D341Med (cell line): Measurements from ENCODE around the gene IL23R.
"Not testable (repeated sequence)": the region's sequence is repeated elsewhere in the genome, so short reads cannot be mapped to it uniquely, and the experiment has no call there.

ENCODE experiments used
- DNase-seq: peaks from one replicate; pipeline ENCODE4 v3.0.0; 2012; ENCODE audit warnings: low spot score

IL23R gene, protein sequence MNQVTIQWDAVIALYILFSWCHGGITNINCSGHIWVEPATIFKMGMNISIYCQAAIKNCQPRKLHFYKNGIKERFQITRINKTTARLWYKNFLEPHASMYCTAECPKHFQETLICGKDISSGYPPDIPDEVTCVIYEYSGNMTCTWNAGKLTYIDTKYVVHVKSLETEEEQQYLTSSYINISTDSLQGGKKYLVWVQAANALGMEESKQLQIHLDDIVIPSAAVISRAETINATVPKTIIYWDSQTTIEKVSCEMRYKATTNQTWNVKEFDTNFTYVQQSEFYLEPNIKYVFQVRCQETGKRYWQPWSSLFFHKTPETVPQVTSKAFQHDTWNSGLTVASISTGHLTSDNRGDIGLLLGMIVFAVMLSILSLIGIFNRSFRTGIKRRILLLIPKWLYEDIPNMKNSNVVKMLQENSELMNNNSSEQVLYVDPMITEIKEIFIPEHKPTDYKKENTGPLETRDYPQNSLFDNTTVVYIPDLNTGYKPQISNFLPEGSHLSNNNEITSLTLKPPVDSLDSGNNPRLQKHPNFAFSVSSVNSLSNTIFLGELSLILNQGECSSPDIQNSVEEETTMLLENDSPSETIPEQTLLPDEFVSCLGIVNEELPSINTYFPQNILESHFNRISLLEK

DNA sequence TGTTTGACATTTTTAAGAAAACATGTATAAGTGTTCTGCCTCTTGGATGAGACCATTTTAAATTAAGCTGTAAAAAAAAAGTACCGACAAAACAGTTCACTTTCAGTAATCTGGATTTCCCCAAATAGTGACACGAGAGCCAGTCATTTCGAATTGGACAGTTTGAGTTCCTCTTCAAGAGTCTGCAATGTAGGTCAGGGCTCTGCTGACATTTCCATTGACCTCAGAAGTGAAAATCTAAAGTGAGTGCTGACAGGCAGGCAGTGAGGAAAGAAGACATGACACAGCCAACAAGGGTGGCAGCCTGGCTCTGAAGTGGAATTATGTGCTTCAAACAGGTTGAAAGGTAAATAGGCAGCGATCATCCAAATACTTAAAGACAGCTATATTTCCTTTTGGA, at the start of gene IL23R:
TSS of gene IL23R (plus strand) at position 259 of the 400 bp plus-strand sequence. CDS start 1,667 bp downstream, outside the sequence.
- no peak for DNase-seq

DNA sequence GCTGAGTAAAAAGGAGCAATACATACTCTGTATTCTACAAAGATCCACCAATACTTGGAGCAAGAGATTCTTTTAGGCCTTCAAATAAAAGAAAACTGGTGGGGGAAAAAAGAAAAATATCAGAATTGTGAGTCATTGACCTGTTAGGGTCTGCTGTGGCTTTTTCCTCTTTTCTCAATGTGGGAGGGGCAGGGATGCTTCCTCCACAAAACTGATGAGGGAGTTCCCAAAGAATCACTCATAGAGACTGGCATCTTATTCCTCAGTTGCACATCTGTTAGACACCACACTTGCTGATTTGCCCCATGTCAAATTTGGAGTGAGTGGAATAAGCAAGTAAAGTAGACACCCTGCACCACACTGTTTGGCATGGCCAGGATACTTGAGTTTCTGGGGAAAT, 48.1 kb upstream of the IL23R start:
- no peak for DNase-seq

DNA sequence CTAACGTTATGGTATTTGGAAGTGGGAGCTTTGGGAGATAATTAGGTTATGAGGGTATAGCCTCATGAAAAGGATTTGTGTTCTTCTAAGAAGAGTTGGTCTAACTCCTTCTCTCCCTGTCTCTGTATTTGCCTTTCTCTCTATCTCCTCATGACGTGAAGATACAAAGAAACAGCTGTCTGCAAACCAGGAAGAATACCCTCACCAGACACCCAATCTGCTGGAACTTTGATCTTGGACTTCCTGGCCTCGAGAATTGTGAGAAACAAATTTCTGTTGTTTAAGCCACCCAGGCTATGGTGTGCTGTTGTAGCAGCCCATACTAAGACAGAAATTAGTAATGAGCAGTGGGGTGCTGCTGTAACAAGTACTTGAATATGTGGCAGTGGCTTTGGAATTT, 47.6 kb upstream of the IL23R start:
- no peak for DNase-seq

DNA sequence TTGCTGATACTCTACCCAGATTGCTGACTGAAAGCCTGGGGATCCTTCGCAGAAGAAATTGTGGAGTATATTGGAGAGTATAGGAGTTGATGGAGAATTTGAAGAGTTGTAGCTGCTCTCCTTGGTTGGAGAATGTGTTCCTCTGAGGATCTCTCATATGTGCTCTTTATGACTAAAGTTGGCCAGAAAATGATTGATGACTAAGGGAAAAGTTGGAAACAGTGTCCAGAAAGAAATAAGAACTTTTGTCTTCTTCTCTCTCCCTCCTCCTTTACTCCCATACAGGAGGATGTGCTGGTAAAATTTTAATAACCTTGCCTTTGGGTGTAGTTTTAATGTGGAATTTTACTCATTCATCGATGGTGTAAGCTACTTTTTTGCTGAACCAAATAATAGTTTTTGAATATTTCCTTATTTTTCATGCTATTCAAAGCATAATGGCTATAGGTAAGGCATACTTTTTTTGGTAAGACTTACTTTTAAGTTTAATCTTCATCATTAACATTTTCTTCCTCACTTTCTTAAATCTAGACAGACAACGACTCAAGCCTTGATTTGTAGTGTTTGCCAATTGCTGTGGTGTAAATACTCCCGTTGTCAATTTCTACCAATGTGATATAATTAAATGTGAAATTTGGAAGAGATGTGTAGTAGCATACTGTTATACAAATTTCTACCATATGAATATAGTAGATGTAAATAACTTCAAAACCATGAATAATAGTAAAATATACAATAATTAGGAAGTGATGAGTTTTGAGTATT, 45.2 kb upstream of the IL23R start:
- no peak for DNase-seq

DNA sequence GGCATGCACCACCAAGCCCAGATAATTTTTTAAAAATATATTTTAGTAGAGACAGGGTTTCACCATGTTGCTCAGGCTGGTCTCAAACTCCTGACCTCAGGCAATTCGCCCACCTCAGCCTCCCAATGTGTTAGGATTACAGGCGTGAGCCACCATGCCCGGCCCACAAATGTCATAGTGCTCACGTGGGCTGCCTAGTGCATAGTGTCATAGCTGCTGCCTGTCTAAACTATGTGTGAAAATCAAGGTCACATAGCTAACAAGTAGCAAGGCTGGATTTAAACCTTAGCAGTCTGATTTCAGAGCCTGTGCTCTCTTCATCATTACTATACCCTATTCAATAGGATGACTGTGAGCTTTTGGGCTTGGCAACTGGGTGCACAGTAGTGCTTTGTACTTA, 41.8 kb upstream of the IL23R start:
- DNase-seq, result no peak

DNA sequence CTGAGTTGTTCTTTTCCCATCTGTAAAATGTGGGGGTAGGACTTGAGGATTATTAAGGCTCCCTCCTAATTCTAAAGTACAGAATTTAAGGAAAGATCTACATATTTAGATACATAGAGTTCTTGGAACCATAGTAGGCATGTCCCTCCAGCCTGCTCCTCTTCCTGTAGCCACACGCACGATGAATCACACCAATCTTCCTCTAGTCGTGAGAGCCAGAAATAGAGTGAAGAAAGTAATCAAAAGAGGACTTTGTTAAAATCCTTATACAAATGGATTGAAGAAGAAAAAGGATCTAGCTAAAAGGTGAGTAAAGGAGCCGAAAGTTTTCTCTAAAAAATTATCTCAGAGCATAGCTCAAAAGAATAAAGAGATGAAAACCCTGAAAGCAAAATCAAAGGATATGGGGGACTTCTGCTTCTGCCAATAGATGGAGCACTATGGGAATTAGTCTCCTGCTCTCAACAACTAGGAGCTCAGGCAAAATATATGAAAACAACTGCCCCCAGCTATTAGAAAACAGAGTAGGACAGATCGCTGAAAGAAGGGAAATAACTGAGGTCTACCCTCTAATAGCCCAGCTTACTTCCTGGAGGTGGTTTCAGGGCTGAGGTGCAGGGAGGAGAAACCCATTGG, 40.0 kb upstream of the IL23R start:
- no peak for DNase-seq

DNA sequence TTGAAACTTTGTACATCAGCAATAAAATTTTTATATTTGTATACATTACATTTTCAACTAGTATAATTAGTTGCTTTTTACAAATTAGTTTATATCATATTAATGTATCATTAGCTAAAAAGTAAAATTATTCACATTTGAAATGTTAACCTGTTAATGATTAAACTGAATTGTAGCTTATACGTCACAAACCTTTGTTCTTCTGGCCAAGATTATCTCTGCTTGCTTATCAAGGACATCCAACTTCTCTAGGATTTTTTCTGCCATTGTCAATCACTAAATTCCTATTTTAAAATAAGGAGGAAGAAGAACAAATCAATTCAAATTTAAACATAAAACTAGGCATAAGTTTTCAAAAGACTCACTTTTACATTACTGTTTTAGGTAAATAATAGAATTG, 39.3 kb upstream of the IL23R start:
- no peak for DNase-seq

DNA sequence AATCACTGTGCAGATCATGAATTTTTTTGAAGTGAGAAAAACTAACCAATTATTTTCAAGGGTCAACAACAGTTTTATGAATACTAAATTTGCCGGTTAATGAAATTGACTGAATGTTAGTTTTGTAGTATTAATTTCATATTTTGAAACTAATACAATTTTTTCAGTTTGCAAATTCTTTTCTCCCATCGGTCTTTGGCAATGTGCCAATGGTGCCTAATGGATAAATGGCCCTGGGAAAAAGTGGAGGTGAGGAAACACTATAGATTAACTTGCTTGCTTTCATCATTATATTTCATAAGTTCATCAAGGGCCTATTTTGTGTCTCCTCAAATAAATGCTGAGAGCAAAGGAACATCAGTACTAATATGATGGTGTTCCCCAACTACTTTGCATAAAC, 35.6 kb upstream of the IL23R start:
- no peak for DNase-seq

DNA sequence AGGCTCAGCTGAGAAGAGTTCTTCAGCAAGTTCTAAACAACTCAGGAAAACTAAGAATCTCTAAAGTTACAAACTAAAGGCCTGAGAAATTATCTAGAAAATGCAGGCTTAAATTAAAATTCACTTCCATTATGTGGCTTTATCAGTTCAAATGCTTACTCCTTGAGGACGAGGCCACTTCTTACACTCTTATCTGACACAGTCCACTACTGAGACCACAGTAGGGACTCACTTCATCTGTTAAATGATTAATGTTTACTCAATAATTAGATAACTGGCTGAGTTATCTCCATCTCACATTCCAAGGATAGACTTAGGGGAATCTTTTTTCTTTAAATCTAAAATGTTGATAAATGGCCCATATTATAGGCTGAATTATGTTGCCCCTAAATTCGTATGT, 33.1 kb upstream of the IL23R start:
- no peak for DNase-seq

DNA sequence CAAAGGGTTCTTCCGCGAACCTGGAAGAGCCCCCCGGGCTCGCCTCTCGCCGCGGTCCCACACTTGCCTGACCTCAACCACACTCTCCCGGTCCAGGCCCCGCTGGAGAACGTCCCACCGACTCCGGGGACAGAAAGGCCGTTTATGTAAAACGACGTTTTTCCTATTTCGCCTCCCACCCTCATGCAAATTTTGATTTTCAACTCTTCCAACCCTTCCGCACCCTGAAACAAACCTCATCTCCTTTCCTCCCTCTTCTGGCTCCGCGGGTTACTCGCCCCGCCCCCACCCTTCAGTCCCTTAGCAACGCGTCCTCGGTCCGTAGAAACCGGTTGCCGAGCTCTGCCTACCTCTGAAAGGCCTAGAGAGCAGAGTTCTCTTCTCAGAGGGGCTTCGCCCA, 31.6 kb upstream of the IL23R start, which contains the start of gene C1orf141:
TSS of gene C1orf141 (minus strand) at position 276 of the 400 bp plus-strand sequence. CDS start 7,730 bp downstream, outside the sequence.
- no peak for DNase-seq

DNA sequence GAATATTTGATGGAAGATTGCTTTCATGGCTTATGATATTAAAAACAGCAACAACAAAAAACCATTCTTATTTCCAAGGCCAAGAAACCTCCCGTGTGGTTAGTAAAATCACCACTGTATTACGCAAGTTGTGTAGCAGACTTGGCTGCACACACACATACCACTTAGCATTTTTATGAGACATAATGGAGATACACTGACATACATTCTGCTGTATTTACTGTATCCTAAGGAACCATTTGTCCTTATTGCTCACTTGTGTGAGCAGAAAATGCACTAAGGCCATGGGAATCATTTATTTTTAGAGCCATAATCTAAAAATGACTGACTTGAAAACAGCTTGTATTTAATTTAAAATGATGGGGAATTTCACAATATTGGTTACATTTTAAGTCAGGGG, 30.9 kb upstream of the IL23R start:
- DNase-seq, result no peak

DNA sequence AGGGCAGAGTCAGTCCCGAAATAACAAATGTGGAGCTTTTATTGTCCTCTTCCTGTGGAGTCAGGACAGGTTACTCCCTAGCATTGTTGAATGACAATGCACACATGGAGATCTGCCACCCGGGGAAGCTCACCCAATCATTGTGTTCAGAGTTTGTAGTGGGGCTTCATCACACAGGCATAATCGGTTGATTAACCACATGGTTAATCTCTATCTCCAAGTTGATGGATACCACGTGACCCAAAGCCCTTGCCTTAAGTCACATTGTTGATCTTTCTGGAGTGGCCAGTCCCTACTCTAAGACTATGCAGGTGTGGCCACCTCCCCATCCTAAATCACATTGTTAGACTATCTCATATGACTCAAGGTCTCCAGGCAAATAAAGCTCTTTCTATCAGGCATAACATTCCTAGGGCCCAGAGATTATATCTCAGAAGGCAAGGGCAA, 28.9 kb upstream of the IL23R start:
- no peak for DNase-seq

DNA sequence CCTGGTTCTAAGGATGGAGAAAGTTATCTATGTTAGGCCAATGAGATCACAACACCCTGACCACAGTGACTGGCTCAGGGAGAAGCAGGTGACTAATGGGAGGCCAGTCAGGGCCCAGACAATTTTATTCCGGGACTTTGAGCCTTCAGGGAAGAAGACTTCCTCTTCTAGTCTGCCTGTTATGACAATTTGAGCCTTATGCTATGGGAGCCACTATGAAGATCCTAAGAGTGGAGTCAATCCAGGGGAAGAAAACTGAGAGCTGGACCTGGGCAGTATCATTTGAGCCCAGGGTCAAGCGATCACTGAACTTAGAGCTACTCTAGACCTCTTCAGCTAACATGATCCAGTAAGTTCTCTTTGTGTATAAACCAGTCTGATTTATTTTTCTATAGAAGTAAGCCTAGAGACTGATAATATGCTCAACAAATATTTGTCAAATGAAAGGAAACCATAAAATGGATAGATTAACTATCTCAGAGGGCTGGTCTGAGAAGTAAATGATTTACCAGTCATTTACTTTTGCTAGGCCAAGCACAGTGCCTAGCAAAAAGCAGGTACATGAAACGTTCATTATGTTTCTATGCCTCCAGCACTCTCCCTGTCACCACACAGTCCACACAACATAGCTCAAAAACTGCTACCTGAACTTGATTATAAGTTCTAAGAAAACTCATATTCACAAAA, 27.3 kb upstream of the IL23R start:
- DNase-seq, result no peak

DNA sequence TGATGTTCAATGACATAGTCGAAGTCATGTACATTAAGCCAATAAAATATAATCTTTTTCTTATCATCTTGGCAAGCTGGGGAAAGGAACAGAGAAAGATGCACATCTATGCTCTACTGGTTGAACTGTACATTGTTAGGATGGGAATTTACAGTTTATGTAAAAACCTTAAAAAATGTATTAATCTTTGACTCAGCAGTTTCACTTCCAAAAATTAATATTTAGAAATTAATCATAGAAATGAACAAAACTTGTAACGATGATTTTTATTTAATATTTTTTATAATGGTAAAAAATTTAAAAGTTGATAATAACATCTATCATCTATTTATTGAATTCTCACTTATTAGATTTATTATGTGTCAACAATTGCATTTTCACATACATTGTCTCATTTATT, 25.8 kb upstream of the IL23R start:
- no peak for DNase-seq

DNA sequence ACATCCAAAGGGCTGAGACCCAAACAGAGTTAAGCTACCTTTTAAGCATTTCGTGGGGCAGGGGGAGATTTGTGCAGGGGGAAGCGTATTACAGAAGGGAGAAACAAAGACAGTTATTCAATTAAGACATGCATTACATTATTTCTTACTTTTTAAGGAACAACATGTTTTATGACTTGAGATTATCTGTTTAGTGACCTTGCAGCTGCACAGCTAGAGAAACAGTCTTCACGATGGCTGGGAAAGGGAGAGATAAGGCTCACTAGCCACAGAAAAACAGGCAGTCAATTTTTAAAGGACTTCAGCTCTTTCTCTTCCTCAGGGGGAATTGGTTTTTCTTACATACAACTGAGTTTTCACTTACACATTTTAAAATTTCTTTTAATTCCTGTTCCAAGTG, 24.4 kb upstream of the IL23R start:
- DNase-seq, result not testable (repeated sequence)

DNA sequence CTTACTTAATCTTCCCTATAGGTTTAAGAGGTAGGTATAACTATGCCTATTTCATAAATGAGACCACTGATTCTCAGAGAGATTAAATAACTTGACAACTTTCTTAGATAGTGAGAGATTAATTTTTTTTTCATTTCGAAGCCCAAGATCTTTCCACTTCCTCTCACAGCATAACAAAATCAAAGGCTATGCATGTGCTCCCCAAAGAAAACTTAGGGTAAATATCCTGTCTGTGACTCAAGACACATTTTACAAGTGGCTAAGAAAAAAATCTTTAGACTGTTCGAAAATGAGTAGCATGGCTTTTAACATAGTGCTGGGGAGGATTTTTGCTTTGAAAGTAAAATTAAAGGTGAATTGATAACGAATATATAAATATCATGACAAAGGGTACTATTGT, 23.3 kb upstream of the IL23R start:
- DNase-seq, result no peak

DNA sequence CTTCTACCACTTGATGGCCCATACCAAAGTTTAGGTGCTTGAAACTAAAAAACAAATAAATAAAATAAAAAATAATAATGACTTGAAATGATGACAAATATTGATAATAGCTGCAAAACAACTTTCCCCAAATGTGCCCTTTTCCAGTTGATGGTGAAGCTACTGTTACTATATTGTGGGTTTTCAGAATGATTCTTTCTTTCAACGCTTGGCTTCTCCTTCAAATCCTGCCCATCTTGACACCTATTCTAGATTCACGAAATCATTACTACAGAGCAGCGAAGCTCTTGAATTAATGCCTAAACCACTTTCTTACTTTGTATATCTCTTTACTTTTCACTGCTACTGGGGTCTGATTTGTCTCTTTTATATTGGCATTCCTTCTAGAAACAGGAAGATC, 22.3 kb upstream of the IL23R start:
- no peak for DNase-seq

DNA sequence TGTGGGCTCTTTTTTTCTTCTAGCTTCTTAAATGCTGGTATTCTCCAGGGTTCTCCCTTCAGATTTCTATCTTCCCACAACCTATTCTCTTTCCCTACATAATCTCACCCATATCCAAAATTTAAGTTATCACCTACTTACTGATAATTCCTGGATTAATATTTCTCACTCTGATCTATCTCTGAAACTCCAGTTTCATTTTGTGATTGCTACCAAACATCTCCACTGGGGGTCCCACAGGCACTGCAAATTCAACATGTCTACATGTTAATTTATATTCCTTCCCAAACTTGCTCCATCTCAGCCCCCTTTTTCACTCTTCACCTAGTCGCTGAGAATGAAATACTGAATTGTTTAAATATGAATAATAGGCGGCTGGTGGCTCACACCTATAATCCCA, 21.6 kb upstream of the IL23R start:
- no peak for DNase-seq

DNA sequence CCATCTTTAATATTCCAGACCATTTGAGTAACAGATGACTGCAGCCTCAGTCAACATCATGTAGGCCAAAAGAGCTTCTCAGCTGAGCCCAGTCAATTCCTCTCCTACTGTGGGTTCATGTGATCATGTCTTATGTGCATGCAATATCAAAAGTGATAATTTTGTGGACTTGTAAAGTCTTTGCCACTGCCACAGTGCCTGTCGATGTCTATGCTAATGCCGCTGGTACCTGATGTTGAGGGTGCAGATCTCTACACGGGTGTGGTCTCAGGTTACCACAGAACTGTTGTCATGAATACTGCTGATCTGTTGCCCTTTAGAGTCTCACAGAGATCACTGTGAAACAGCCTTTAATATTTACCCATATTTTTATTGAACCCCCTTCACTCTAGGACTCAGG, 20.2 kb upstream of the IL23R start:
- no peak for DNase-seq

DNA sequence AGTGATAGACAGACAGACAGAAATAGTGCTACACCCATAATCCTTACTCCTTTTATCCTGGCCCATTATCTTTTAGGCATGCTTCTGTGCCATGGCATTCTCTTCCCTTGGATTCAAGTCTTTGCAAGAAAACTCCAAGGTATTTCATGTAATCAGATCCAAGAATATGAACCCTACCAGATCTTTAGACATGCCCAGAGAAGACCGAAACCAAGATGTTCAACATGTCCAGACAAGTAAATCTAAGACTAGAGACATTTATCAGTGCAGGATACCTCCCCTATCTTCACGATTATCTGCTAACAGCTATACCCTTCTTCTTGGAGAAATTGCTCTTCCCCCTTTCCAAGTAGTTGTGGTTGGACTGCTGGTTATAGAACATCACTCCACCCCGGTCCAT, 19.7 kb upstream of the IL23R start:
- no peak for DNase-seq

DNA sequence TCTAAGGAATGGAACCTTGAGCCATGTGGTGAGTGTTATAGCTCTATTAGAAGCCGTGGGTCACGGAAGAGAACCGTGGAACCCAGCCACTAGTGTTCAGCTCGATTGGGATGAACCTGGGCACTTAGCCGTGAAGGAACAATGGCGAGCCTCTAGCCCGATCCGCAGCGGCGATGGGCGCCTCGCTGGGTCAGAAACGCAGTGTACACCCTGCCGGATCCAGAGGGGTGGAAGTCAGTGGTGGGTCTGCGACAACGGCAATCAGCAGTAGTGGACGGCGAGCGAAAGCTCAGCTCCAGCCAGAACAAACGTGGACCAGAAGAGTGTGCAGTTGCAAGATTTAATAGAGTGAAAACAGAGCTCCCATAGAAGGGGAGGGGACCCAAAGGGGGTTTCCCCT, 18.3 kb upstream of the IL23R start:
- not testable (repeated sequence) for DNase-seq
